HG02840 (cell line): Measurements from ENCODE around the gene SIRPB2.

Experiments used
- ATAC-seq: cut with Tn5 transposase; IDR thresholded peaks from one replicate; pipeline ENCODE4 v1.9.1; 2021; ENCODE audit warnings: mild to moderate bottlenecking, moderate library complexity, moderate number of reproducible peaks; ENCODE audit not compliant: unreplicated experiment, low FRiP score

The SIRPB2 gene

DNA sequence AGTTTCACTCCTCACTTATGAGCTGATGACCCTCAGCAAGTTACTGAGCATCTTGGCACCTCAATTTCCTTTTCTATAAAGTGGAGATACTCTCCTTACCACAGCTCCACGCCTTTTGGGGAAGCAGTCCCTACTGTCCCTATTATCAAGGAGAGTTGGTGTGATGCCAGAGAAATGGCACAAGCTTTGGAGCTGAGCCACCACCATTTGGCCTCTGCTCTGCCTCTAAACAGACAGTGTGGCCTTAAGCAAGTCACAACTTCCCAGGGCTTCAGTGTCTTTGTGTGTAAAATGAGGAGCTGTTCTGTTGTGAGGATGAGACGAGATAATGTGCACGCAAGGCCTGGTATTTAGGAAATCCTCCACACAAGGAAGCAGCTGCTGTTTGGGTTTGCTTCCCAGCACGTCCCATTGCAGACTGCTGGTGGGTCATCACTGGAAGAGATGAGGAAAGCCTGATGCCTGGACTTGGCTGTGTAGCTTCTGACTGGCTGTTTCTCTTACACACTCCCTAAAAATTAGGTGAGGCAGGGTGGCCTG lies 43.1 kb downstream of the SIRPB2 start:
- no peak for ATAC-seq

DNA sequence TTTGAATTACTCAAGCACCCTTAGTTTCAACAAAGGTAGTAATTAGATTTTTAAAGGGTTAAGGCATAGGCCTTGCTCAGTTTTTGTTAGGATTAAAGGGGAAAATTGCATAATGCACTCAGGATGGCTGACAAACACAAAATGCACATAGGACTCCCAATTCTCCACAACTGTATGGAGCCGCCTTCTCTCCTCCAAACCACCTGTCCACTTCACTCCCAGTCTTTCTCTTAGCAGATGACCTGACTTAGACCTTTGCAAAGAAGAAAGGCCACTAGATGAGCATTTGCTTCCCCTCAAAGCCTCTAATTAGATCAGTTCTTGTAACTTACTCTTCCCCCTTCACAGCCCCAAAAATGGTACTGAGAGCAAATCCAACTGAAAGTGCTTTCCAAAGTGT lies 44.7 kb downstream of the SIRPB2 start:
- no peak for ATAC-seq

DNA sequence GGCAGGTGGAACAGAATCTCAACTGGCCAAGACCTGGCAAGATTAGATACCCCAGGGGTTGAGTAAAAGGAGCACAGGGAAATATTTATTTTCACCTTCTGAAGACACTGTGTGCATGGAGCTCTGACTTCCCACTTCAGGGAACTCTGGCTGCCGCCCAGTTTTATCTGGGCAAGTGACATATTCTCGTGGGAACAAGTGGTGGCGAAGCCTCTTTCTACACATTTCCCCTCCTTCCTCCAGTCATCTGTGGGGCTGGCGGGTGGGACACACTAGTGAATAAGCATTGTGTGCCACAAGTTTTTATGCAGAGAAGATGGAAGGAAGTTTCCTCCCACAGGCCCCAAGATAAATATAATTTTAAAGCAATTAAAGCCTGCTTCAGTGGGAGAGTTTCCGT lies 48.1 kb downstream of the SIRPB2 start:
- ATAC-seq, result no peak

DNA sequence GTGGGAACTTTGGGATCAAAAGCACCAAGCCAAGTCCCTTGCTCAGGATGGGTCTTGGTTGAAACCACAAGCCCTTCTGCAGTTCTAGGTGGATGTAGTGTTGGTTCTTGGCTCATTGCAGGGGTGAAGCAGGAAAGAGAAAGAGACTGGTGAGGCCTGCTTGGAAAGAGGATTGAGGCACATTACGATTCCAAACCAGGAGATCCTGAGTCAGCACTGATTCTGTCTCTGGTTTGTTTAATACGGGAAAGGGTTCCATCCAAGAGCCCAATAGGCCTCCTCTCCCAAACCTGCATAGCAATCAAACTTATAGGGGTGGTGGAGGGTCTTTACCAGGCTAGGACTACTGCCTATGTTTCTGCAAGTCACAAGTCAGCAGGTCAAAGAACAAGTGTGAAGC lies 48.9 kb downstream of the SIRPB2 start:
- no peak for ATAC-seq

DNA sequence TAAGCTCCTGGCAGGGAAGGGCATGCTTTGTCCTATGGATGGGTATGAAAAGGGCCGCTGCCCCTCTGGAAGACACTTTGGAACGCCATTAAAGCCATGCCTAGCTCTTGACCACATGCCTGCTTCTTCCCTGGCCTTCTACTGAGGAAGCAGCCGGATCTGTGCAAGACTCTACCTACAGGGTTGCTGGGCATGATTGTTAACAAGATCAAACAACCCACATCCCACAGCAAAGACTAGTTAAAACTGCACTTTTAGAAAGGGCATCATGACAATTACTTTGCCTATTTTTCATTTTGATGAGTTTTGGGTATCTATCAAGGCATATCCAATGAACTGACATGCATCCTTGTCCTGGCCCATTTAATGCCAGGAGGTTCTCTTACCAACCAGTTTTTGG lies 50.1 kb downstream of the SIRPB2 start:
- no peak for ATAC-seq

DNA sequence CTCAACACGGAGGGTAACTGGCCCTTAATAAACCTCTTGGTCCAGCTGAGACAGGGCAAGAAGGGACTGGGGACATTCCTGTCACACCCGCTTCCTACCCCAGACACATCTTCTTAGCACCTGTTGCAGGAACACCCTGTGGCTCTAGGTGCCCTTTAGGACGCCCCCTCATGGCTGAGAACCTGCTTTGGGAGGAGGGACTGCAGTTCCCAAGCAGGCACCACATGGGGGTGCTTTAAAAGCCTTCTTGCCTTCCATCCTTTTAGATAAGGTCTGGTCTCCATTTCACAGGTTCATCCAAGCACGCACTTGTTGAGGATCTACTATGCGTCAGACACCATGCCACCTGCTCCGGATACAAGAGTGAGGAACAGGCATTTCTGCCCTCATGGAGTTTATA lies 51.2 kb downstream of the SIRPB2 start:
- ATAC-seq, result no peak

DNA sequence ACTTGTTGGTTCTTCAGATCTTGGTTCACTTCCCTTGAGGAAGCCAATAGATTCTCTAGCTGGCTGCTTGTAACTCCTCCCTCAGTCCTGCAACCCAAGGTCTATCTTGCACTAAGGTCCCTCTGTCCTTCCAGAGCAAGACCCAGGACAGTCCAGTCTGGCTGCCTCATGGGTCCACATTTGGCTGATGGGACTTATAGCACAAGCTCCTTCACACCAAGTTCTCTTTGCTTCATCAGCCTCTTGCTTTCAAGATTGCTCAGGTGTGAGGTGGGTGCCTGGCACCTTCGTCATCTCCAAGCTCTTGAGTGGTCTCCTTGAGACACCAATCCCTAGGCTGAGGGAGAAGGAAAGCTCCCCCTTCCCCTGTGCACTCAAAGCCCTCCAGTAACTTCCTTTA lies 52.9 kb downstream of the SIRPB2 start:
- no peak for ATAC-seq

DNA sequence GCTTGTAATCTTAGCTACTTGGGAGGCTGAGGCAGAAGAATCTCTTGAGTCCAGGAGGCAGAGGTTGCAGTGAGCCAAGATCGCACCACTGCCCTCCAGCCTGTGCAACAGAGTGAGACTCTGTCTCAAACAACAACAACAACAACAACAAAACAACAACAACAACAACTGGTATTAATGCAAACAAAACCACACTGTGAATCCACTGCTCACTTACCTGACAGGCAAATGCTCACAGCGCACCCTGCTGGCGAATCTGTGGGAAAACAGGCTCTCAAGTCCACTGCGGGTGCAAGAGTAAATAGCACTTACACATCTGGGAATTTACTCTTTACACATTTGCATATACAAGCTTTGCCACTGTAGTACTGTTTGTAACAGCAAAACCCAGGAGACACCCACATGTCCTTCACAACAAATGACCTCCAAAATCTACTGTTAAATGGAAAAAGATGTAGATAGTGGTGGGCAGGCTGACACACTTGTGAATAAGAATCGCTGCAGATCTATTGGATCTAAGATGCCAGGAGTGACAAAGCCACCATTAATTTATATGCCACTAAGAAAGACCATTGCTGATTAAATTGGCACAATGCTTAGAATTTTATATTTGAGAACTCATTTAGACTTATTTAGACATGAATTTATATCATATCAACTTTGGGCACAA lies 53.9 kb downstream of the SIRPB2 start:
- ATAC-seq, result no peak

DNA sequence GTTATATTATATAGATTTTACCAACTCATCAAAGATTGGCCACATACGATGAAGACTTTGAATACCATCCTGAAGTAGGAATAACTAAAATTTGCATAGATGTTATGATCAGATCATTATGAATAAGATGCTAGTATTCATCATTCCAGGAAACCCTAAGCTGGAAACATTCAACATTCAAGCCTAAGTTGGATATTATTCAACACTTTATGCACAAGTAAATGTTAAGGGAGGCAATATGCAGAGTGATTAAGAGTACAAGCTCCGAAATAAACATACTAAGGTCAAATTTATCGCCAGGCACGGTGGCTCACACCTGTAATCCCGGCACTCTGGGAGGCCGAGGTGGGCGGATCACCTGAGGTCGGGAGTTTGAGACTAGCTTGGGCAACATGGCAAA lies 55.0 kb downstream of the SIRPB2 start:
- ATAC-seq, result no peak

DNA sequence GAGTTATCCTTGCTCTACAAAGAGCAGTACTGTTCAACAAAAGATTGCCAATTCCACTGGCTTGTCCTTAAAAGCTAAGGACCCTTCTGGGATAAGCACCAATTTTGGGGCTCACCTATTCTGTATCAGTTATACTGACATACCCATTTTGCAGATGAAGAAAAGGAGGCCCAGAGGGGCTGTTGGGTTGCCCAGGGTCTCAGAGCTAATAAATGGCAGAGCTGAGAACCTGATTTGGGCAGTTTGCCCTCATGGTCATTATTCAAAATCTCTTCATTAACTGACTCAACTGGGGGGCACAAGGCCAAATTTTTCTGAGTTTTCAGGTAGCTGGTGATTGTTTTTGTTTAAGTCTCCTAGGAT lies 55.9 kb downstream of the SIRPB2 start:
- no peak for ATAC-seq

DNA sequence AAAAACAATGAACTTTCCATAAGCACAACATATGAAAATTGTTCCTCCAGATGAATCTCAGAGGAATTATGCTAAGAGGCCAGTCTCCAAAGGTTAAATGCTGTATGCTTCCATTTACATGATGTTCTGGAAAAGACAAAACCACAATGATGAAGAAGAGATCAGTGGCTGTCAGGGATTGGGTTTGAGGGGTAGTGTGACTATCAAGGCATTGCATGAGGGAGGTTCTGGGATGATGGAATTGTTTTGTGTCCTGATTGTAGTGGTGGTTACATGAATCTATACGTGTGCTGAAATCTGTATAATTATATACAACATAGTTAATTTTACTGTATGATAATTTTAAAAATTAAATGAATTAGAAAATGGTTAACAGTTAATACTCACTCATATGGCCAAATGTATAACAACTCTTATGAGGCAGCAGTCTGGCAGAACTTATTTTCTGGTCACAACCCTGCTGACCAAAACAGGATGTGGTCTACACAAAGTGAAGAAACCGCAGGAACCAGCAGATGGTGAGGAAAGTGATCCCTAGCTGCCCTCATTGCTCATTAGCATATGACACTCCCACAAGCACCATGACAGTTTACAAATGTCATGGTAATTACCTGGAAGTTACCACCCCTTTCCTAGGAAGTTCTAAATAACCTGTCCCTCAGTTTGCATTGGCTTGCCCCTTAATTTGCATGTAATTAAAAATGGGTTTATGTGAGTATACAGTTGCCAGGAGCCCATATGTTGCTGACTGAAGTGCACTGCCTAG lies 56.5 kb downstream of the SIRPB2 start:
- ATAC-seq, result peak; percentile 75

DNA sequence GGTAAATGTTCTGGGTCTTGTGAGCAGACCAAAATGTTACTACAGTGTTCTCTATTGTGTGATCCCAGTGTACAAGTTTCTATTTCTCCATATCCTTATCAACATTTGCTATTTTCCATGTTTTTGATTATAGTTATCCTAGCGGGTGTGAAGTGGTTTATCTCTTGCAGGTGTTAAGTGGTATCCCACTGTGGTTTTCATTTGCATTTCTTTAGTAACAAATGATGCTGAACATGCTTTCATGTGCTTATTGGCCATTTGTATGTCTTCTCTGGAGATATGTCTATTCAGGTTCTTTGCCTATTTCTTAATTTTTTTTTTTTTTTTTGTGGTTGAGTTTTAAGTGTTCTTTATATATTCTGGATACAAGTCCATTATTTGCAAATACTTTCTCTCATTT lies 60.1 kb downstream of the SIRPB2 start:
- ATAC-seq, result no peak

DNA sequence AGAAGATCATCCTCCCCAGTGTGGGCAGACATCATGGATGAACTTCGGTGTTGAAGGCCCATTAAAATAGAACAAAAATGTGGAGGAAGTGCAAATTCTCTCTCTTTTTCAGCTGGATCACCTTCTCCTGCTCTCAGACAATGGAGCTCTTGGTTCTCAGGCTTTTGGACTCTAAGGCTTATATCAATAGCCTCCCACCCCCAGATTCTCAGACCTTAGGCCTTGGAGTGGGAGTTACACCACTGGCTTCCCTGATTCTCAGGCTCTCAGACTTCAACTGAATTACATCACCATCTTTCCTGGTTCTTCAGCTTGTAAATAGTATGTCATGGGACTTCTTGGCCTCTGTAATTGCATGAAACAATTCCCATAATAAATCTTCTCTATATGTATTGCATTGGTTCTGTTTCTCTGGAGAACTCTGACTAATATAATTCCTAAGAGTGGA lies 61.2 kb downstream of the SIRPB2 start:
- no peak for ATAC-seq

DNA sequence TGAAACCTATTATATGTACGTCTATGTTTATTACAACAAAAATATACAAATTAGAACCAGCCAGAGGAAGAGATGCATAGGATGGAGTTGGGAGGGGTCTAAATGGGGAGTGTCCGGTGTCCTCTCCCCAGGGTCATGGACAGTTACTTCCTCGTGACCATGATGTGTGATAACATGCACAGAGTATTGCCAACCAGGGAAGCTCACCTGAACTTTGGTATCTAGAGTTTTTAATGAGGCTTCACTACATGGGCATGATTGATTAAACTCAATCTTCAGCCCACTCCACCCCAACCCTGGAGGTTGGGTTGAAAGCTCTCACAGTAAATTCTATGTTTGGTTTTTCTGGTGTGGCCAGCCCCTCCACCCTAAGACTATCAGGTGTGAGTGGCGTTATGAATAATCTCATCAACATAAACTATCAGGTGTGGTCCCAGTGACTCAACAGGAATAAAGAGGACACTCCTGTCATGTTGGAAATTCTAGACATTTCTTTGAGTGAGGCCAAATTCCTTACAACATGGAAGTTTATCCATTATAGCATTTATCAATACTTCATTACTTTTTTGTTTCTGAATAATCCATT lies 62.0 kb downstream of the SIRPB2 start:
- ATAC-seq, result no peak

DNA sequence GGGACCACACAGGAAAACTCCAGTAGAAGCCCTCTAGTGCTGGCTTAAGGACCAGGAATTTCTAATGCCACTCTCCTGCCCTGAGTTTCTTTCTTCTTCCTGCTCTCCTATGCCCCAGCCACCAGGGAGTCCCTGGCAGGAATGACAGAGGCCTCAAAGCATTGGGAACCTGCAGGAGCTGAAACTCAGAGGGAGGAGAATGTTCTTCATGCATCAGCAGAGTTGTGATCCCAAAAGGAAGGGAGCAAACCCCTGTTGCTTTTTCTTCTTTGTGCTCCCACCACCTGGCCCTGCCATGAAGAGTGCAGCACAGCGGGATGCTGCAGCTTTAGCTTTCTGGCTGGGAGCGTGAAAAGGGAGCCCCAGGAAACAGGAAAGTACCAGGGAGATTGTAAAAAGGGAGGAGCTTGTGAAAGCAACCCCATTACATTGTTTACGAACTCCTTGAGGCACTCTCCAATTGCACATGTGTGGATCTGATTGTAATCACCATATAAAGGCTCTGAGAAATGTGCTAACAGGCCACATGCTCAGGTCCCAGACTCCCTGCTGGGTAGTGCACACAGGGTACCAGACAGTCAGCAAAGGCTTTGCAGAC lies 63.7 kb downstream of the SIRPB2 start:
- ATAC-seq, result no peak

DNA sequence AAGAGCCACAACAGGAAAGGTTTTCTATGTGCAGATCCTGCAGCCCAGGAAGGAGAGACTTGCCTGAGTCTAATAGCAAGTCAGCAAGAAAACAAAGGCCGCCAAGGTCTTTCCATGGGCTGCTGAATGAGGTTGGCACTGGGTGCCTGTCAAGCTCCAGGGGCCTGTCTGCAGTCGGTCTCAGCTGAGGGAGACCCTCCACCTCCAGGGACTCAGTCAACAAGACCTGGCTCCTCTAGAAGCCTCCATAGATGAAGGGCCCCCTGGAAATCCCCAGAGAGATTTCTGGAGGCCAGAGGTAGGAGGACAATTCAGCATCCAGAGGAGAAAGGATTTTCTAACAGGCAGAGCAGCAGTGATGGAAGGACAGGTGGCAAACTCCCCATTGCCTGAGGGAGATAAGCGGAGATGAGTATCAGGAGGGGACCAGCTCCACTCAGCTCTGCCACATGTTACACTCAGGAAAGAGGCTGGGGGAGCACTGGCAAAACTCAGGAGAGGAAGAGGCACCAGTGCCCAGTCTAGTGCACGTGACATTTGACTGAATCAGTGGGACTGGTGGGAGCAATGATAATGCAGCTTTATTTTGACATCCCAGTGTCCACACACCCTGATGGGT lies 64.9 kb downstream of the SIRPB2 start:
- no peak for ATAC-seq
